GM19328 (cell line): ENCODE results near the gene NDUFB2.
"Not testable (repeated sequence)": the region's sequence is repeated elsewhere in the genome, so short reads cannot be mapped to it uniquely, and the experiment has no call there.

ENCODE experiments used
- ATAC-seq: cut with Tn5 transposase; IDR thresholded peaks from one replicate; pipeline ENCODE4 v1.9.1; 2021; ENCODE audit warnings: mild to moderate bottlenecking, moderate library complexity; ENCODE audit not compliant: unreplicated experiment

Gene NDUFB2

DNA sequence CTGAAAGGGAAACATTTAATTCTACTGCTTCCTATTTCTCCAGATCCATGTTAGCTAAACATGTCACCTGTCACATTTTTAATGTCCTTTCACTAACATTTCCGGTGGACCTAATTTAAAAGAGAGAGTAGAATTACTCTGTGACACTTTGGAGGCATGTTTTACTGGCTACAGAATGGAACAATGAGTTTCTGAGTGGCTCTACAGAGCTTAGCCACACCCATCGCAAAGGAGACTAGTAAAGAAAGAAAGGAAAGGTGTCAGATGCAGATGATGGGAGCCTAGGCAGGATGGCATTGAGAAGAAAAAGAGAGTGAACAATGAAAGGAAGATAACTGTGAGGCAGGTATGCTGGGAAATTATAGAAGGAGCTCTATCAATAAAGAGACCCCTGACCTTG is 35.9 kb downstream of the NDUFB2 start:
- ATAC-seq, result no peak

DNA sequence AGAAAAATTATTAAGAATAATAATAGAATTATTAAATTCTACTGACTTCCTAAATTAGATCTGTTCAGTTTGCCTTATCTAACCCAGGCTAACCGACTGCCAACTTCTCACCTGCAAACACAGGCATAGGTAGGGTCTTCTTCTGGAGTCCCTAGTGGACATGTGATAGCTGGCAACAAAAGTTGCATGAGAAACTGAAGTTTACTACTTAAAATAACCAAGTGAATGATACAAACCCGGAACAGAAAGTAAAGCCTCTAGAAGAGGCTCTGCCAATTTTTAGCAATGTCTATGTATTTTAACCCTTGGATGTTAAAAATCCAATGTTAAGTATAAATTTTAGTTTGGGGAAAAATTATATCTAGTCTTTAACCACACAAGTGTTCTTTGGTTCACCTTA is 37.6 kb downstream of the NDUFB2 start:
- no peak for ATAC-seq

DNA sequence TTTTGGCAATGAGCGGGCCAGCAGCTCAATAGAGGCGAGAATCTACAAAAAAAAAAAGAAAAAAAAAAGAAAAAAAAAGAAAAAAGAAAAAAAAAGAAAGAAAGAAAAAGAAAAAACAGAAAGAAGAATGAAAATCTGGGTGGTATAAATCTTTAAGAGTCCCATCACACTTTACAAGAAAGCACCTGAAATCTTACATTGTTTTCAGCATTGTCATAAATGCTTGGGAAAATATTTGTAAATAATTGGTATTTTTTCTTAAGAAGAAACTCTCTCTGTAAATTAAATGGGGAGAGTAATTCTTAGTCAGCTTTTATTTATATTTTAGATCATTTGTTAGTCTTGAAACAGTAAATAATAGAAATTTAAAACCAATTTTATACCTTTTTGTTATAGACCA is 38.2 kb downstream of the NDUFB2 start:
- ATAC-seq, result no peak

DNA sequence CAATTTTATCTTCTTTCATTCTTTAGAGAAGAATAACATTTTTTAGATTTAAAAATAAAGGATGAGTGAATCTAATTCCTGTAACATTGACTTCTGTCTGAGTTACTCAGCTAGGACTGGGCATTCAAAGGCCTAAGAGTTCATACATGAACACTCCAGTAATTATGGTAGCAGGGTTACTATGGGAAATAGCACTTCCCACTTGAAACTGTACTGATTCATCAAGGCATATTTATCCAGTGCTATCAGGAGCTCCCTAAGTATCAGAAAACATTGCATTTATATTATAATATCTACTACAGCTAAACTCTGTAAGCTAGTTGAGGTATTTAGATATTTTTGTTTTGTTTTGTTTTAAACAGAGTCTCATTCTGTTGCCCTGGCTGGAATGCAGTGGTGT is 41.8 kb downstream of the NDUFB2 start:
- no peak for ATAC-seq

DNA sequence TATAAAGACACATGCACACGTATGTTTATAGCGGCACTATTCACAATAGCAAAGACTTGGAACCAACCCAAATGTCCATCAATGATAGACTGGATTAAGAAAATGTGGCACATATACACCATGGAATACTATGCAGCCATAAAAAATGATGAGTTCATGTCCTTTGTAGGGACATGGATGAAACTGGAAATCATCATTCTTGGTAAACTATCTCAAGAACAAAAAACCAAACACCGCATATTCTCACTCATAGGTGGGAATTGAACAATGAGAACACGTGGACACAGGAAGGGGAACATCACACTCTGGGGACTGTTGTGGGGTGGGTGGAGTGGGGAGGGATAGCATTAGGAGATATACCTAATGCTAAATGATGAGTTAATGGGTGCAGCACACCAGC is 46.7 kb downstream of the NDUFB2 start:
- ATAC-seq, result not testable (repeated sequence)

DNA sequence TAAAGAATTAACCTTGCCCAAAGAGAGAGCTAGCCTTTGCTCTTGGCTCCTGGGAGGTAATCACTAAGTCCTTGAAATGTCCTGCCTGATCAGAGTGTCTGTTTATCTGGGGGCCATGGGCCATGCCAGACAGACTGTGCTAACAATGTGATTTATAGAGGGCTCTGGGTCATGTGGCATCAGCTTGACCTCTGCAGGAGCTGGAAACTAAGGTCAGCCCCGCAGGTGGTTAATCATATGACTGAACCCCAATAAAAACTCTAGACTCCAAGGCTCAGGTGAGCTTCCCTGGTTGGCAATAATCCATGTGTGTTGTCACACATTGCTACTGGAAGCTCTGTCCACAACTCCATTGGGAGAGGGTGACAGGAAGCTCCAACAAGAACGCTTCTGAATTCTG is 47.5 kb downstream of the NDUFB2 start:
- no peak for ATAC-seq

DNA sequence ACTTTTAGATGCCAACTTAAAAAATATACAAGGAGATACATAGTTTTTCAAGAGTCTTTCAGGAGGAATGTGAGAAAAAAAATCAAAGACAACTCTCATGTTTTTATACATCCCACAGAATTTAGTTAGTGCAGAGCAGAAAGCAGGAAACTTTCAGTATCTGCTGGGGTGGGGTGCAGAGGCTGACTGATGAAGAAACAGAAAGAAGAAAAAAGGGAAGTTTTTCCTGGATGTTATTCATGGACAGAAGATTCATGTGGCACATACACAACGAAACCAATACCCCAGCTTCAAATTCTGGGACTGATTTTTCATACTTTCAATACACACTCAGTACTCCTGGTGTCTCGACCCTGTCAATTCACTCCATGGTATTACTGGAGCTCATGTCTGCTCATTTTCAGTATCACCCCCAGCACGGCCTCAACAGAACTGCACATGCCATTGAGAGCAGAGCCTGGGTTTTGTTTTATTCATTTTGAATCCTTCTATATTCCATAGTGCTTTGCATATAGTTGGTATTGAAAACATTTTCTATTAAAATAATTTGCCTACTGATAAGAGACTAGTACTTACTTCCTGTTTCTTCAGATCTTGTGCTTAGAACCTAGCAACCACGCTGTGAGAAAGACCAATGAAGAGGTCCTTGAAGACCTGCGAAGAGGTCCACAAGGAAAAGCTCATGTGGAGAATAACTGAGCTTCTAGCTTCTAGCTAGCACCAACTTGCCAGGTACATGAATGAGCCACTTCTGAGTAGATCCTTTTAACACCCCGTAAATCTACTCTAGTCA is 49.0 kb downstream of the NDUFB2 start:
- no peak for ATAC-seq

DNA sequence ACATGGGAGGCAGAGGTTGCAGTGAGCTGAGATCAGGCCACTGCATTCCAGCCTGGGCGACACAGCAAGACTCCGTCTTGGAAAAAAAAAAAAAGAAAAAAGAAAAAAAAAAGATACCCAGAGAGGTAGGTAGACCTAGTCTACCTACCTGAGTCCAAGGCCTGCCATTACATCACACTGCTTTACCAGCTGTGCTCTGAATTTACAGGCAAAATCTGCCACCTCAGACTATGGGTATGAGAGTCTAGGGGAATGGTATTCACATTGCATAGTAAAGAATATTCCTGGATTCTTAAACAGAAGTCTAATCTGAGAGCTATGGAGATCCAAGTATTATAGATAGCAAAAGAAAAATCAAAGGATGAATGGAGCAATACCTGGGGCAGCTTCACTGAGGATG is 50.2 kb downstream of the NDUFB2 start:
- no peak for ATAC-seq

DNA sequence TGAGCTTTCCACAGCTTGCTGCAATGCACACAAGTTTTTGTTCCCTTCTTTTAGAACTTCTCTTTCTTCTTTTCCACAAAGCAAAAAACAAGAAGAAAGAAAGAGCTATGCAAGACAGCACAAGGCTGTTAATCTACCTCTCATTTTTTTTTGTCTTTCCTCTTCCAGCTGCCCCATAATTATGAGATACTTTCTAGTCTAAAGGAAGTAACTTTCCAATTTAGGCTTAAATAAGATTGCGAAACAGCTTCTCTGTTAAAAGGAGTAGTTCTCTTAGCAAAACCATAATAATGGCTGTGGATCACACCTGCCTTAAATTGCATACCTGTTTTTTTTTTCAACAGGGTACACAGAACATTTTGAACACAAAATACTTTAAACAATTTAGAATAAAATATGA is 56.0 kb downstream of the NDUFB2 start:
- ATAC-seq, result no peak

DNA sequence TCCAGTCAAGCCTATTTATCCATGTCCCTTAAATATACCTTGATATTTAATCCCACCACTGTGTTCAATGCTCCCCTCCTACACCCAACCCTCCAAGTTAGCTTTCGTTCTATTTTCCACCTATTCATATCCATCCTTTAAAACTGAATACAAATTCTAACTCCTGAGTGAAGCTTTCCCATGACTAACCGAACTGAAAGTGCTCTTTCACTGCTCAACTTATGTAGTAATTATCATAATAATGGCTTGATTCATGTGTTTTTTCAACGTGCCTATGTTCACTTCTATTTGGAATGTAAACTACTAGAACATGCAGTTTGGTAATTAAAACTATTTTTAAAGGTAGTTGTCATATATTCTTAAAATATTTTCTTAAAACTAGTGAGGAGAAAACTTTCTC is 58.0 kb downstream of the NDUFB2 start:
- no peak for ATAC-seq
